T-helper 2 cell (primary cell): Measurements from ENCODE around the gene RMDN3.

ENCODE experiments used
- DNase-seq, 5 experiments: peaks; one replicate each; pipeline versions ENCODE4 v3.0.0 to v3.0.0-alpha.2; 2012 to 2022

The RMDN3 gene

DNA sequence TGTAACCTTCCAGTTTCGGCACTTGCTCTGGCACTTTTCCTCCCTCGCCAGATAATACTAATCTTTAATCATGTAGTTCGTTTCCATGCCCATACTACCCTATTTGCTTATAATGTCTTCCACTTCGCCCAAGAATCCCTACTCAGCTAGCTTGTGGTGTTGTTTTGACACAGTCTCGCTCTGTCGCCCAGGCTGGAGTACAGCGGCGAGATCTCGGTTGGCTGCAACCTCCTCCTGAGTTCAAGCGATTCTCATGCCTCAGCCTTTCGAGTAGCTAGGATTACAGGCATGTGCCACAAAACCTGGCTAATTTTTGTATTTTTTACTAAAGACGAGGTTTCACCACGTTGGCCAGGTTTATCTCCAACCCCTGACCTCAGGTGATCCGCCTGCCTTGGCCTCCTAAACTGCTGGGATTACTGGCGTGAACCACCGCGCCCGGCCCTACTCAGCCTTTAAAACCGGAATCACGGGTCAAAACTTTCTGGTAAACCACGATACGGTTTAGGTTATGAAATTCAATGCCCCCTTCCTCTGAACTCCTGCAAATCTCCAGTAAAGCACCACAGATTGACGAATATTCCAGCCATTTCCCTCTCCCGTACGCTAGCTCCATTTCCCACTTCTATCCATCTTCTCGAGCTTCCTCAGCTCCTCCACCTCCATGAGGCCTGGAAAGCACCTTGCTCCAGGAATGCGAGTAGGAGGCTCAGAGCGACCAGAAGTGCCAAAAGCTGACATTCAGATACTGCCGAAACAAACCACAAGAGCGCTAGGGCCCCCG lies 61.0 kb downstream of the RMDN3 start:
- peak in 1 of 5 experiments; percentile 39 for DNase-seq

GRCh38 chr15:40691737-40692136 lies 63.3 kb downstream of the RMDN3 start:
- no peak for DNase-seq

GRCh38 chr15:40688932-40689799 lies 65.9 kb downstream of the RMDN3 start:
- no peak for DNase-seq
